Colonic mucosa (tissue), 4 donors: ENCODE results near the gene ZCCHC2. TPM values are rescaled to one million over a fixed set of nuclear protein-coding genes. Genes with fewer than 3 reads are reported as not detected.

ENCODE experiments used
- DNase-seq: peaks from one replicate; pipeline ENCODE4 v3.0.0-alpha.2; 2020
- H3K27ac ChIP-seq: fragments of 200-600 bp; one replicate; pipeline ENCODE4 v1.8.0; 2021
- H3K27me3 ChIP-seq: fragments of 200-600 bp; one replicate; pipeline ENCODE4 v1.8.0; 2021
- H3K36me3 ChIP-seq: fragments of 200-600 bp; one replicate; pipeline ENCODE4 v1.8.0; 2021
- H3K4me1 ChIP-seq: fragments of 200-600 bp; one replicate; pipeline ENCODE4 v1.8.0; 2021; ENCODE audit warnings: mild to moderate bottlenecking
- H3K4me3 ChIP-seq: fragments of 200-600 bp; one replicate; pipeline ENCODE4 v1.8.0; 2021
- H3K9ac ChIP-seq, 2 donors: one replicate each; pipeline ENCODE4 v1.7.0; 2013; ENCODE audit warnings: control low read depth in 2 of 2, low read depth in 2 of 2, low read length in 2 of 2
- H3K9me3 ChIP-seq: fragments of 200-600 bp; one replicate; pipeline ENCODE4 v1.8.0; 2021
- CTCF ChIP-seq: fragments of 200-600 bp; IDR thresholded peaks from one replicate; pipeline ENCODE4 v1.8.0; 2022; ENCODE audit warnings: antibody characterized with exemption, mild to moderate bottlenecking
- intact Hi-C: fragments of 100-400 bp; cut with DNase I; formaldehyde crosslinking; loops from one replicate; pipeline ENCODE4 v1.14.1; 2022
- total RNA-seq, 2 donors: library from RNA; stranded (reverse); fragmentation: NEBNext Ultra II Directional in 1 of 2; extraction: Animal tissue kit (Norgen Biotek cat#: 25700) in 1 of 2; gene quantifications; one replicate each; pipeline ENCODE4 v1.2.1, GENCODE V29; 2021
- donor health status: healthy.
- donor health status: DM: no; HTN: no; CAD: no.
- donor health status: DM: no; HTN: no; CAD: no.

ZCCHC2 gene
- total RNA-seq, 2 donors from 2014 or later, result 24.7 to 25.7 TPM

- no peak overlapping the region for H3K9ac ChIP-seq
- no peak for TF ChIP-seq CTCF
- intact Hi-C loops, result no loop called here
- no peaks in the 10 kb centered on the region for H3K4me1 ChIP-seq
- H3K4me3 ChIP-seq, result no peak overlapping the region
- H3K27ac ChIP-seq, result no peak overlapping the region
- no peaks in the 10 kb centered on the region for H3K27me3 ChIP-seq
- no peak for DNase-seq
- H3K36me3 ChIP-seq, result no peaks in the 10 kb centered on the region
- no peaks in the 10 kb centered on the region for H3K9me3 ChIP-seq
Measured at GRCh38 chr18:62612289-62612645, 89.4 kb downstream of the ZCCHC2 start.

- Histone ChIP-seq H3K27me3 (no peaks in the 10 kb centered on the region), H3K36me3 (no peaks in the 10 kb centered on the region), H3K27ac (no peak overlapping the region), H3K9ac (no peak overlapping the region), H3K4me1 (no peaks in the 10 kb centered on the region), H3K4me3 (no peak overlapping the region), H3K9me3 (no peaks in the 10 kb centered on the region)
- intact Hi-C loops, result no loop called here
- no peak for TF ChIP-seq CTCF
- no peak for DNase-seq
Measured at GRCh38 chr18:62612776-62613175, 90.0 kb downstream of the ZCCHC2 start.

GRCh38 chr18:62614494-62614893, 91.7 kb downstream of the ZCCHC2 start:
- Histone ChIP-seq H3K4me1 (no peaks in the 10 kb centered on the region), H3K9me3 (no peaks in the 10 kb centered on the region), H3K27ac (no peak overlapping the region), H3K27me3 (no peaks in the 10 kb centered on the region), H3K36me3 (no peaks in the 10 kb centered on the region), H3K4me3 (no peak overlapping the region), H3K9ac (no peak overlapping the region)
- no peak for DNase-seq
- intact Hi-C loops, result no loop called here
- TF ChIP-seq CTCF, result no peak

- Histone ChIP-seq H3K4me3 (no peak overlapping the region), H3K36me3 (no peaks in the 10 kb centered on the region), H3K9ac (no peak overlapping the region), H3K27me3 (no peaks in the 10 kb centered on the region), H3K9me3 (no peaks in the 10 kb centered on the region), H3K4me1 (no peaks in the 10 kb centered on the region), H3K27ac (no peak overlapping the region)
- DNase-seq, result no peak
- TF ChIP-seq CTCF, result no peak
- intact Hi-C loops, result no loop called here
Measured at GRCh38 chr18:62616331-62616805, 93.5 kb downstream of the ZCCHC2 start.

GRCh38 chr18:62617793-62618591, 95.2 kb downstream of the ZCCHC2 start:
- DNase-seq, result no peak
- Histone ChIP-seq H3K4me3 (no peak overlapping the region), H3K27me3 (no peaks in the 10 kb centered on the region), H3K4me1 (no peaks in the 10 kb centered on the region), H3K27ac (no peak overlapping the region), H3K36me3 (no peaks in the 10 kb centered on the region), H3K9me3 (no peaks in the 10 kb centered on the region), H3K9ac (no peak overlapping the region)
- intact Hi-C loops, result no loop called here
- TF ChIP-seq CTCF, result no peak
